ENCODE results near the gene AIPL1.
A peak's percentile ranks its signal among the peaks of the same experiment; 100 is the strongest.

The AIPL1 gene

DNA sequence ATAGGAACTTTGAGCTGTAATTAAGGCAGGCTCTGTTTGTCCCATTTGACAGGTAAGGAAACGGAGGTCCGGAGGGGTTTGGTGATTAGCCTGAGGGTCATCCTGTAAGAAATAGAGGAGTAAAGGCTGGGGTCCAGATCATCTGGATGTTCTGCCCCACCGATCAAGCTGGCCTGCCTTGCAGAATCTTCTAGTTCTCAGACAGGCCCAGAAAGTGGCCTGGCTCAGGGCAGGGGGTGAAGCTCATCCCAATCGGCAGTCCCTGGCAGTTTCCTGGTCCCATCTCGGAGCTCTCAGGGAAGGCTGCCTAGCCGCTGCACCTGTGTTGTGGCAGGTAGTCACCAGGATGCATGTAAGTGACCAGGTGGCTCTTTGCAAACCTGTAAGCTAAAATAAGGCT lies 13.6 kb upstream of the AIPL1 start:
- no peak for DNase-seq

DNA sequence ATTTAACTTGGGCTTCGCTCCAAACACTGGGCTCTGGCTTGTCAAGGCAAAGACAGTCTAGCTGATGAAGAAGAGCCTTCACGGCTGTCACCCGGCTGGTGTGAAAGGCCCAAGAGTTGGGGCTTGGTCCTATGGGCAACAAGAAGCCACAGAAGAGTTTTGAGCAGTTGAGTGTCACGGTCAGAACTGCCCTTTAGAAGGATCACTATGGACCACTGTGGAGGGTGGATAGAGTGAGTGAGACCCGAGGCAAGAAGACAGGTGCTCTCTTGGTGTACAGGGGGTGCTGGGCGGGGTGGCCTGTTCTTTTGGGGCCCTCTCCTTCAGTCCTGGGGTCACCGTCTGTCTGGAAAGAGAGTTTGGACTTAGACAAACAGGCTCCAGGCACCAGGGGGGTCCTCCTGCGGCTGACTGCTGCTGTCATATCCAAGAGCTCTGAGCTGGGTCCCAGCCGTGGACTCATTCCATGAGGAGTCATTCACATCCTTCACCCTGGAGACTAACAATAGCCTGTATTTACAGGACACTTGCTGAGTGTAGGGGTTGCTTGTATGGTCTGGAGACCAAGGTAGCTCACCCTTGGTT lies 11.7 kb upstream of the AIPL1 start:
- no peak for DNase-seq

DNA sequence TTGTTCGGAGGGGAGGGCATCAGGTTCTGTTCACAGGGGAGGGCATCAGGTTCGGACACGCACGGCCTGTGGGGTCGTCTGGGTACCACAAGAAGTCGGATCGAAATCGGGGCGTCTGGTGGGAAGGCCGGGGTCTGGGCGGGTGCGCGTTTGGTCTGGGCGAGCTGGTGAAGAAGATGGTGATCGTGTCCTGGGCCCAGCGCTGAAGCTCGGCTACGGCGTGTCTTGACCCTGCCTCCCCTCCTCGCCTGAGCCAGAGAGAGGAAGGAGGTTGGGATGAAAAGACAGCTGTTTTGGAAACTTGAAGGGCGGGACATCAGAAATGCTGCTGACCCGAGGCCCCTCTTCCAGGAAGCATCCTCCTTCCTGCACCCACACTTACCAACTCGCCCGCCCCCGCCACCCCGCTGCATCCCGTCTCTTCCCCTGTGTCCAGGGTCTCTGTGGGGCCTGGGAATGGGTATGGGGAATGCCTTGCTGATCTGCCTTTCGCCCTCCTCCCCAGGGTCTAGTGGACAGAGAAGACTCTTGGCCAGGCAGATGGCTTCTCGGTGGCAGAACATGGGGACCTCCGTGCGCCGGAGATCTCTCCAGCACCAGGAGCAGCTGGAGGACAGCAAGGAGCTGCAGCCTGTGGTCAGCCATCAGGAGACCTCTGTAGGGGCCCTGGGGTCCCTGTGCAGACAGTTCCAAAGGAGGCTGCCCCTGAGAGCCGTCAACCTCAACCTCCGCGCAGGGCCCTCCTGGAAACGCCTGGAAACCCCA lies 9.8 kb upstream of the AIPL1 start:
- DNase-seq: no peak

DNA sequence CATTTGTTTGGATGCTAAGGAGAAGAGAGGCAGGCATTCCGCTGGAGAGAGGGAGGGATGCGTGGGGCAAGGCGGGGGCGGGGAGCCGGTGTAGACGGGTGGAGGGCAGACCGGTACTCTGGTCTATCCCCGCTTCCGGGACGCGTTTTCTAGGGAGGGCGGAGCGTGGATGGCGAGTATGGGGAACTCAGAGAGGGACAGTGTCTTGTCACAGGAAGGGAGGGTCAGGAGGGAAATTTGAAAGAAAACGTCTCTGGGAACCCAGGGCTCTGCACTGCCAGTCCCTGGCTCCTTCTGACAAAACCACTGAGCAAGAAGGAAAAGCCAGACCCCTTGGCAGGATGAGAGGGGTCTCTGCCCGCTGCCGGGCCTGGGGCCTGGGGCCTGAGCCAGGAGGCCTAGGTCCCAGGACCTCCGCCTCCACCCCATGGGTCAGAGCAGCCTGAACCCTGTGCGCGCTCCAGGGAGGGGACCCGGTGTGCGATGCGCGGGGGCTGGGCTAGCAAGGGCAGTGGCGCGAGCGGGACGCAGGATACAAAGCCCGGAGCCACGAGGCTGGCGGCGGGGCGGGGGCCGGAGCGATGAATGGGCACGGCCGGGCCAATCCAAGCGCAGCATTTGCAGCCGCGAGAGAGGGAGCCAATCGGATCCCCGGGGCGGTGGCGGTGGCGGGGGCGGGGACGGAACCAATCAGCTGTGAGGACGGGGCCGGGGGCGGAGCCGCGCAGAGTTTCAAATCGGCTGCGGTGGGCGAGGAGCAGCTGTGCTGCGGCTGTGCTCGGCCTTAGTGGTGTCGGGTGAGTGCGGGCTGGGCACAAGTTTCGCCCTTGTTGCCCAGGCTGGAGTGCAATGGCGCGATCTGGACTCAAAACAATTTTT lies 9.0 kb upstream of the AIPL1 start, which contains the start of gene PIMREG:
Gene PIMREG (plus strand): TSS at position 764 of the 879 bp plus-strand sequence. CDS start 656 bp downstream, outside the sequence.
- peak; percentile 75 for DNase-seq

DNA sequence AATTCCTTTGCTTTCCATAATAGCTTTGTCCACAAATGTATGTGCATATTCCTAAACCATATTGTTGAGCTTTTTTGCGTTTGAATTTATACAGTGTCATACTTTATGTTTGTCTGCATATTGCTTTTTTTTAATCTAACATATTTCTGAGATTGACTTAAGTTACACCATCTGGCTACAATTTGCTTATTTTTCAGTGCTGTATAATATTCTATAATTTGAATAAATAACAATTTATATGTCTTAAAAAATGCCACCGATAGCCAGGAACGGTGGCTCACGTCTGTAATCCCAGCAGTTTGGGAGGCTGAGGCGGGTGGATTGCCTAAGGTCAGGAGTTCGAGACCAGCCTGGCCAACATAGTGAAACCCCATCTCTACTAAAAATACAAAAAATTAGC lies 7.9 kb upstream of the AIPL1 start:
- DNase-seq: no peak

DNA sequence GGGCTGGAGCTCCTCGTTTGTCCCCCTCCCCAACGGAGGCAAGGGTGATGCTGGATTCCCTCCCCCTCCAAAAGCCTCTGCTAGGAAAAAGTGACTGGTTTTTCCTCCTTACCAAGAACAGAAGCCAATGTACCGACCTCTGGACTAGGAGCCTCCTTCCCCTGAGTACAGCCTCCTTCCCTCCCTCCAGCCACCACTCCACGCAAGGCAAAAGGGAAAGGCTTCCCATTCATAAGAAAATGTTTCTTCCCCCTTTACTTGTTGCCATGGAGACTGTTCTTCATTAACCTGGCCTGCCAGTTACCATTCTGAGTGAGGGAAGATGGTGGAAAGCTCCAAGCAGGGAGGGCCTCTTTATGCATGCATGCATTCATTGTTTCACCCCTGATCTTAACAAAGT lies 5.0 kb upstream of the AIPL1 start:
- no peak for DNase-seq

DNA sequence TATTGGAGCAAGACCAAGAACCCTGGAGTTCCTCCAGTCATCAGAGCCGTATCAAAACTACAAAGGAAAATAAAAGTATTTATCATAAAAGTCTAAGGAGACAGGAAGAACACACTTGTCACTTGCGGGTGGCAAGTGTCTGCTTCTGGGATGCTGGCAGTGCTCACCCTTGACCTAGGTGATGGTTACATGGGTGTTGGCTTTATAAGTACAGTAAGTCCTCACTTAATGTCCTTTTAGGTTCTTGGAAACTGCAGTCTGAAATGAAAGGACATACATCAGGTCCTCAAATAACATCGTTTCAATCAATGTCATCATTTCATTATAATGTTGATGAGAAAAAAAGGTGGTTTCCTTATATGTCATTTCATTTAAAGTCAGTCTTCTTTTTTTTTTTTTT lies 3.0 kb upstream of the AIPL1 start:
- no peak for DNase-seq

DNA sequence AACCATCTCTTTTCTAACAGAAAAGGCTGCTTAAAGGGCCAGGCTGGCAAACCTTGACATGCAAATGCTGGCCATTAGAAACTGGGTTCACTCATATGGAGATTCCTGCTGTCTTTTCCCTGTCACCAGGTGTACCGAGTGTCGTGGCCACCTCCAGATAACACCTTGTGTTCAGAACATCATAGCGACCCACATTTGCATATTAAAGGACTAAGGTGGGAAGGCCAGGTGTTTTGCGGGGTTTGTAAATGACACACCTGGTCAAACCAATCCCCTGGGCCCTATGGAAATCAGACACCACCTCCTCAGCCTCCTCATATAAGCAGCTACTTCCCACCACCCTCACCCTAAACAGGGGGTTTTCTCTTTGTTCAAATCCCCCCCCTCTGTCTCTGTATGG lies 2.5 kb upstream of the AIPL1 start:
- DNase-seq: no peak

DNA sequence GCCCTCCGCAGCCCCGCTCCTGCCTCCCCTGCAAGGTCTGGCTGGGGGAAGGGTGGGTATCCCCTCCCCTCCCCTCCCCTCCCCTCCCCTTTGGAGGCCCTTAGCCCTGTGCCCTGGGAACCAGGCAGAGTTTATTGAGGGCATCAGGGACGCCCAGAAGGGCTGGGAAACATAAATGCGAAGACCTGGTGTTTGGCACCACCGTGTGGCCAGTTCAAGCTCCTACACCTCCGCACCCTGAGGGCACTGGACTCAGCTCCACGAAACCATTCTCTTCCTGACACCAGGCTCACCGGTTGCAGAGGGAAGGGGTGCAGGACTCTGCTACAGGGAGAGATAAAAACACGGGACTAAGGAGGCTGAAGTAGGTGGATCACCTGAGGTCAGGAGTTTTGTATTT lies 1.0 kb upstream of the AIPL1 start:
- no peak for DNase-seq

DNA sequence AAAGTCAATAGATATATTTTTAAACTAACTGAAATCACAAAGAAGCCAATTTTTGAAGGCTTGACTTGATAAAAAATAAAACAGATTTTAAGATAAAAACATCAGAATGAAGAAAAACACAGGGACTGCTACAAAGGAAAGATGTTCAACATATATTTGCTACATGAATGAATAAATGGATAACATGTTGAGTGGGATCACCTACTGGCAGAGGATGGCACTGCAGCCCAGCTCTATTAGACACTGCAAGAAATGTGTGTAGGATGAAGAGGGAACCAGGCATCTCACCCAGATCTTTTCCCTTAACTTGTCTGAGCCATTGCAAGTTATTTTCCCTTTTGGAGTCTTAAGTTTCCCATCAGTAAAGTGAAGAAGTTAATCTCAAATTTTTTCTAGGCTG lies 4.2 kb downstream of the AIPL1 start:
- DNase-seq: no peak

DNA sequence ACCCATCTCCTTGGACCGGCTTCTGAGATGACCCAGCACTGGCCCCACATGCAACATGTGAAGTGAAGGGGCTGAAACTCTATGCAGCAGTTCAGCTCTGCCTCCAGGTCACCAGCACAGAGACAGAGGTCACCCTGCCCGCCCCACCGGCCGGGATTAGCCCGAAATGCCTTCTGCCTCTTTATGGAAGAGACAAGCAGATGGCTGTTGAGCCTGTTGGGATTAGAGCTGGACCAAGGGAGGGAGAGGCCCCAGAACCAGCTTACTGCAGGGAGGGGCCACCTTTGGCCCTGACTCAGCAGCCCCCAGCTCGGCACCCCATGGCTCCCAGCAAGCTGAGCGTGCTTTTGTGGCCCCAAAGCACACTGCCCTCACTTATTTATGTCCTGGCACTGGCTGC lies 5.7 kb downstream of the AIPL1 start:
- DNase-seq: no peak

DNA sequence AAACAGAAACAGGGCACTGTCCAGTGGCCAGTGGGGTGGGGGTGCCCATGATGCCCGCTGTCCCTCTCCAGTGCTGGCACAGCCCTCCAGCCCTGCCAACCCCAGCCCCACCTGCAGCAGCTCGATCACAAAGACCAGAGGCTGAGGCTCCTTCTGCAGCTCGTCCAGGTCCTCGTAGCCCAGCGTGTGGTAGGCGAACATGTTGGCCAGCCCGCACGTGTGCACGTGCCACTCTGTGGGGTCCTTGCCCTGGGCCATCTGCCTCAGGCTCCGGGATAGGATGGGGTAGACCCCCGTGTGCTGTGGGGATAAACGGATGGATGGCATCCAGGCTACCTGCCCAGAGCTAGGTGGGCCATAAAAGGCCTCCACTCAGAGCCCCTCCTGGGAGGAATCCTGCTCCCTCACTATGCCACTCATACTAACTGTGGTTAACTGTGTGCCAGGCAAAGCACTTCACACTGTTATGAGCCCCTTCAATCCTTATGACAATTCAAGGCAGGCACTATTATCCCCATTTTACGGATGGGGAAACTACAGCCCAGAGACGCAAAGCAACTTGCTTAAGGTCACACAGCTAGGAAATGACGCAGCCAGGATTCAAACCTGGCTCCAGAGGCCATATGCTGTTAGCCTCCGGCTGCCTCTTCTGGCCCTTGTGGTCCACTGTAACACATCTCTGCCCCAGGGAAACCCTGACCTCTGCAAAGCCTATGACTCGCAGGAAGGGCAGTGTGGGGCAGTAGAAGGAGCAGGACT lies 6.5 kb downstream of the AIPL1 start:
- DNase-seq: no peak

DNA sequence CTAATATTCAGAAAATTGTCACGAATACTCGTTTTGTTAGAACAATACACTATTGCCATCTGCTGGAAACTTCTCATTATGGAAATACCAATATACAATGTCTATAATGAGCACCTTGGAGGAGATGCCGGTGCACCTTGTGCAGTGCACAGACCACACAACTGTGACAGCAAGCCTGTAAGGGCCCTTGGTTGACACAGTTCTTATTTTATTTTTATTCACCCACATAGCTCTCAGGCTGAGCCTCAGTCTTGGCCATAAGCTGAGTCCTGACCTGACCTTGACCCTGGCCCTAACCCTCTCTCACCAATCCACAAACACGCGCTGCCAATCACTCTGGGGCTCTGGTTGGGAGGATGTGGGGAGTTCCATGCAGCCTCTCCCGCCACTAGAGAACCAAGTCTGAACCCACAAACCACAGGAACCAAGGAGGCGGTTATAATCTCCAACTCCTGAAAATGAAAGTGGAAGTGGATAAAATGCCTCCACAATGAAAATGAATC lies 7.6 kb downstream of the AIPL1 start:
- DNase-seq: no peak

DNA sequence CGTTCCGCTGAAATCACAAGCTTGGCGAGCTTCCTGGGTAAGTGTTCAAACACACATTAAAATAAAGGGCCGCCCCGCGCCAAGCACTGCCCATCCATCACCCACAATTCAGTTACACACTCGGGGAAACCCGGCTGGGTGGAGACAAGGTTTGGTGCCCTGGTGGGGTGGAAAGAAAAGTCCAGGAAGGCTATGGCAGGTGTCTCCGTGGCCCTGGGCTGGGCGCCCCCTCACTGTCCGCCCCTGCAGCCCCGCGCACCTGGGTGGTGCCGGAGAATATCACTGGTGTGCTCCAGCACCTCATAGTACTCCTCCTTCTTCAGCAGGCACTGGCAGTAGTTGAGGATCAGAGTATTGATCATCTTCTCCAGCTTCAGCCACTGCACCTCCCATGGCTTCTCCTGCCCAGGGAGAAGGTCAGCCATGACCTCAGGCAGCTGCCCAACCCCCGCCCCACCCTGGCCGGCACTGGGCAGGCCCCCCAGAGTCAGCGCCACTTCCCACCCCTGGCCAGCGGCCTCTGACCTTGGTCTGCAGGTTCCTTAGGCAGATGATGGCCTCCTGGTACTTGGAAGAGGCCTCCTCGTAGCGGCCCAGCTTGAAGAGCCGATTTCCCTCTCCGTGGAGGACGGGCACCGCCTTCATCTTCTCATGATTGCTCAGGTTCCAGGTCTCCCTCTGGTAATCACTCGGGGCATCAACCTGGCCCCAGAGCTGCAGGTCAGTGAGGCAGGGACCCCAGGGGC lies 8.4 kb downstream of the AIPL1 start:
- DNase-seq: no peak

DNA sequence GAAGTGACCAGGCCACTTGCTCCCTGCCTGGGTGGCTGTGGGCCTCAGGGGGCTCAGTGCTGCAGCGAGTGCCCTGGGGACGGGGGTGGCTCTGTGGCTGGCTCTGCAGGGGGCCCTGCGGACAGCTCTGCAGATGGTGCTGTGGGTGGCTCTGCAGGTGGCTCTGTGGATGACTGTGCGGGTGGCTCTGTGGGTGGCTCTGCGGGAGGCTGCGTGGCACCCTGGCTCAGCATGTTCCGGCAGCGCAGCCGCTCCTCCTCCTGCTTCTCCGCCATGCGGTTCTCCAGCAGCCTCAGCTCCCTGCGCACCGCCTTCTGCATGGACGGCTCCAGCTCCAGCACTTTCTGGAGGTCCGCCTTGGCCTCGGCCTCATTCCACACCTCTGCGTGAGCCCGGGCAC lies 9.5 kb downstream of the AIPL1 start:
- DNase-seq: no peak

DNA sequence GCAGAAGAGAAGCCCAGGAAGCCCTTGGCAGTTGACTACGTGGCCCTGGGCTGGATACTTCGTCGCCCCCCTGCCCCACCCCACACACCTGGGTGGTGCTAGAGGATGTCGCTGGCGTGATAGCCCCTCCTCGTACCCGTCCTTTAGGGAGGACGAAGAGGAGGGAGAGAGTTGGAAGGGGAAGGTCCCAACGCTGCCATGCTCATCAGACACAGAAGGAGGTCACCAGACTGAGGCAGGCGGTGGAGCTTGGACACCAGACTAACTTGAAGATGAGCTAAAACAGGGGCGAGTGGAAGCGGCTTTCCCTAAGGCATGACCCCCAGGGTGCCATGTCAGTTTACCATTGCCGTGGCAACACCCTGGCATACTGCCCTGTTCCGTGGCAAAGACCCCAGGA lies 11.0 kb downstream of the AIPL1 start:
- no peak for DNase-seq

DNA sequence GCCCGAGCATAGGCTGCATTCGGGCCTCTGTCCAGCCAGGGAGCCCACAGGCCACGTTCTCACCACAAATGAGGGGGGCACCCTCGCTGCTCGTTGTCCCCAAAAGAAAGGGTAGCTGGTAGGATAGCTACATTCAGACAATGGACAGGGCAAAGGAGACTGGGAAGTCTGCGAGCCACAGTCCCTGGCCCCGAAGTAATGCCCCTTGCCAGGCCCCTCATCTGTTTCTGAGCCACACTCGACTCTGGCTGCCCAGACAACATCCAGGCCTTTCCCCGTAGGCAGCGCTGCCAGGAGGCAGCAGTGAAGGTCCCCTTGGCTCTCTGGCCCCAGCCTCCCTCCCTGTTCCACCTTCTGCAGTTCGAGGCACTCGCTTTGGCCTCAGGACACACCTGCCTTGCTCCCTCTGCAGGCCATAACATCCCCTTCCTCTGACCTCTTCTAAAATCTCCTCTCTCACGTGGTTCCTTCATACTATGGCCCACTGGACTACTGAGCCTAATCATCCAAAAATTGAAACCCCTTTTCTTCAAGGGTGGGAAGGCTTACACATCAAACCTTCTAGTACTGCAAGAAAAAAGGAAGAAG lies 12.2 kb downstream of the AIPL1 start:
- DNase-seq: no peak

DNA sequence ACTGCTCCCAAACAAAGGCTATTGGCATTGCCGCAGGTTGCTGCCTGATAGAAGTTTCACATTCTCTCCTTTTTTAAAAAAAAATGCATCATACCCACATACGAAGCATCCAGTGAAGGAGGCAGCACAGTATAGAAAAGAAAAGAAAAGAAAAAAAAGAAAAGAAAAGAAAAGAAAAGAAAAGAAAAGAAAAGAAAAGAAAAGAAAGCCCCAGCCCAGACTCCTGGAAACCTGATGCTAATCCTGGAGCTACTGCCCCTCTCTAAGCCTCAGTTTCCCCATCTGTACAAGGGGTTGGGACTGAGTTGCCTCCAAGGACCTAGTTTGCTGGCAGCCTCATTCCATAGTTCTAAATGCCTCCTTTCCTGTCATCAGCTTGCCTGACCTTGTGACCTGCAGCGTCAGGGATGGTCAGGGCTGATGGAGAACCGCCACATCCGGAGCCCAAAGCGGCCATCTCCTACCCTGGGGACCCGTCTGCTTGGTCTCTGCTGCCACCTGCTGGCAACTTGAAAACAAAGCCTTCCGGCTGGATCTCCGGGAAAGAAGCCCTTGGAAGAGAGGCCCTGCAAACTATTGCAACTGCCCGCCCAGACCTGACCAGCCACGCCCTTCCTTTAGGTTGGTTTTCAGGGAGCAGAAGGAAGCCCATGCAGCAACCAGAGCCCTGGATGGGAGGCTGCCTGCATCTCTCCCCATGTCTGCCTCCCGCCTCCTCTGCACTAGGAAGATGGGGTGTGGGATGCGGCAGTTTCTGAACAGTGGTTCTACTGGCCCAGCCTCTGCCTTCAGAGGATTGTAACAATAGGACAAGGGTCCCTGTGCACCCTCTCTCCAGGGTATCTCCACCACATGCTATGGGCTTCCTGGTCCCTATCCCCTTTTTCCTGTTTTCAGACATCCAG lies 13.0 kb downstream of the AIPL1 start:
- peak; percentile 42 for DNase-seq

DNA sequence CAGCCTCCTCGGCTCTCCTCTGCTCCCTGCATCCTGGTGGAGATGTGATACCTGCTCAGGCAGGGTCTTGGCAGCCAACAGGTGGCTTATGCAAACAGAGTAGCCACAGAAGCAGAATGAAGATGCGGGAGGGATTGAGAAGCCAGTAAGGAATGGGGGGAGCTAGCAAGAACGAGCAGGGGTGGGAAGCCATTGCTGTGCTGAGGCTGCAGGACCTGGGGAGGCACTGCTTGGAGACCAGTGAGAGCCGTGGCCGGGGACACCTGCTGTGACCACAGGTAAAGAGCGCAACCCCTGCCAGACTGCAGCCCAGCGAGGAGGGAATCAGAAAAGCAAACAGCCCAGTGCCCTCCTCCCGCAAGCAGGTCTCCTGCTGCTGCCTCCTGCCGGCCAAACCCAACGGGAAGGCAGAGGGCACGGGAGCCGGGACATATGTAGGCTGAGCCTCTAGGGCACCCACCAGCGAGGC lies 14.7 kb downstream of the AIPL1 start:
- DNase-seq: peak; percentile 18

DNA sequence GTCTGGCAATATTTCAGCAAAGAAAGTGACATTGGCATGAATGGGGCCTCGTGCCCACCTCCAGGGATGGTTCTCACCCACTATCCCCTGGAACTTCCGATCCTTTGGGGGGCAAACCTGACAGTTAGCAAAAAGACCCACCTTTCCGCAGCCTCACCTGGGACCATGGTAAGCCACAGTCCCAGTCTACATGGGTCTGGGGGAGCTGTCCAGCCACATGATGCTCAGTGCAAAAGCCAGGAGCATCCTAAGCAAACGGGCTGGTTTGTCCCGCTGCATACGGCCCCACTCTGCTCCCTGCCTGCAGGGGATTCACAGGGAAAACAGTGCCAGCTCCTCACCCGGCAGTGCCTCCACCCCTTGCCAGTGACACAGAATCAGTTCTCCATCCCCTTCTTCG lies 19.3 kb downstream of the AIPL1 start:
- DNase-seq: no peak

DNA sequence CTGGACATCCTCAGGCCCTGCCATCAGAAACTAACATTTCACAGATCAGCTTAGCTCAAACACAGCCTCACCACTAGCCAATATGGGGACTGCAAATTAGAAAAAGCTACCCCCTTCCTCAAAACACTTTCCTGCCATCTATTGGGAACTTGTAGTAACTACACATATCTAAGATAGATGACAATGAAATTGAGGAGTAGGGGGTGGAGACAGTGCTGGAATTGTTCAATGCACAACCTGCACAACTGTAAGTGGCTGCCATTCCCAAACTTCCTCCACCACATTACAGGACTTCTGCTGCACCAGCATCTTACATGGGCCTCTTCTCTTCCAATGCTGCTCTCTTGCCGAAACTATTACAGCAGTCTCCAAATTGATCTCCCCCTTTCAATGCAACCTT lies 21.9 kb downstream of the AIPL1 start:
- DNase-seq: no peak
